Fibroblast of skin of left biceps (primary cell): Measurements from ENCODE around the gene ATRNL1.

Experiments
- DNase-seq, 2 experiments: peaks; one replicate each; pipeline ENCODE4 v3.0.0-alpha.2; 2013; ENCODE audit warnings: low read depth in 2 of 2

Gene ATRNL1

GRCh38 chr10:115982076-115982475, 888.9 kb downstream of the ATRNL1 start:
- DNase-seq = no peak

- no peak for DNase-seq
These were observed 889.4 kb downstream of the ATRNL1 start for GRCh38 chr10:115982526-115982925.

- DNase-seq = no peak
These were observed 892.6 kb downstream of the ATRNL1 start for GRCh38 chr10:115985786-115986185.

- DNase-seq = no peak
These were observed 895.2 kb downstream of the ATRNL1 start for GRCh38 chr10:115988380-115988779.

DNA sequence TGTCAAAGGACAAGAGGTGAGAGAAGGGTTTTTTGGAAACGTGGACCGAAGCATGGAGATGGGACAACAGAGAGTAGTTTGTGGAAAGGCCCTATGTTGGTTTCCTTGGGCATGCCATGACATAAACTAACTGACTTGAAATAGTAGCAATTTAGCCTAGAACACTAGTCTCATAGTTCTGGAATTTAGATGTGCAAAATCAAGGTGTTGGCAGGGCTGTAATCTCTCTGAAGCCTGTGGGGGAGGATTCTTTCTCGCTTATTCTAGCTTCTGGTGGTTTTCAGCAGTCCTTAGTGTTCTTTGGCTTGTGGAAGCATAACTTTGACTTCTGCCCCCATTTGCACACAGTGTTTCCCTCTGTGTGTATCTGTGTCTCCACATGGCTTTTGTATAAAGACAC, 896.5 kb downstream of the ATRNL1 start:
- DNase-seq = no peak

DNA sequence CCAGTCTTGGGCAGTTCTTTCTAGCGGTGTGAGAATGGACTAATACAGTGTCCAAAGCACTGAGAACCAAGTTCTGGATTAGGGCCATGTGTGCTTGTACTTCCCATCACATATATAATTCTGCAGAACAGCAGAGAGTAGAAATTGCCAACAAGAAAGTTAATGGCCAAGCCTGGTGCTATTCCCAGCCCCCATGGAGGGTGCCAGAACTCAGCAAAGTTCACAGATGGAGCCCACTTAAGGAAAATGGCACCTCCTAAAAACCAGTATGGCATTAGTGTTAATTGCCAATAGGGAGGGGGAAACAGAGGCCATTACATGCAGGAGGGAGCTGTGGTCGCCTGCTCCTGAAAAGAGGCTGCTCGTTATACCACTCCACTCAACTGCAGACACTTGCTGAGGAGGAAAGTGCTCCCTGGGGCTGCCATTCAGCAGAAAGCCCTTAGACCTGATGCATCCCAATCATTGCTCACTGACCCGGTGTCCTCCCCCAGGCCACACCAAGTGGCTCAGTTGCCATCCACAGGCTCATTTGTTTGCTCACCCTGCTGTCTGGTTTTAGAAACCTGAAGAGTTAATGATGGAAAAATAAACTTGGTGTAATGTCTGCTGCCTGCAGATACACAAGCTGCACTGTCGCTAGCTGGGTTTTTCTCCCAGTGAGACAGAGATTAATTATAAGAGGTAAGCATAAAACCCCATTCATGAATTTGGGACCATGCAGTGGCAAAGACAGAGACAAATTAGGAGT, 899.2 kb downstream of the ATRNL1 start:
- no peak for DNase-seq

DNA sequence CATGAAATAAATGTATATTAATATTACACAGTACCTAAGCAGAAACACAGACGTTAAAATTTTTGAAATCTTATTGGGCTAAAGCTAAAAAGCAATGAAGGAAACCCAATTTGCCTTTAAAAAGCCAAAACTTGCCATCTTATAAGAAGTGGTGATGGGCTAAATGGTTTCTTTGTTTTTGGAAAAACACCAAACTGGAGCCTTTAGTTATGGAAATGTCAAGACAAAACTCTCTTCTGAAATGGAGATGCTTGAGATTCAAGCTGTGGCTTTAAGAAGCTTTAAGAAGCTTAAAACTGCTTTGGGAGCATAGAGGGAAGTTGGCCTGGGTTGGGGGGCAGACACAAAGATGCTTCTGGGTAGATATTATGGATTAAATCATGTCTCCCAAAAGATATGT, 902.9 kb downstream of the ATRNL1 start:
- DNase-seq = no peak

DNA sequence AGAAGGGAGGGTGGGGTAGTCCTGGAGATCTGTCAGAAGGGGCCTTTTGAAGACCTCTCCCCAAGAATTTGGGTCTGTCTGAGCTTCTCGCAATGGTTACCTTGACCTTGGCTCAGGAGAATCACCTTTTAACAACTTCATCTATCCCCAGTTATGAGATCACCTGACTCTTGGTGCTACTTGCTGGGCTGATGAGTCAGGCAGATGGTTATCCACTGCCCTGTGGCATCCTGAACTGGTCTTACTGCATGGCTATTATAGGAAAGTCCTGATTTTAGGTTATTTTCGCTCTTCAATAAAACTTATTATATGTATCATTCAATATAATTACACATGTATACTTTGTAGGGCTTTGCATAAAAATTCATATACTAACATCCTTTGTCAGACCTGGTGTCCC, 905.1 kb downstream of the ATRNL1 start:
- DNase-seq = no peak
